GM13976 (cell line): ENCODE measurements around the gene HIVEP2.

Experiments
- DNase-seq: peaks from one replicate; pipeline ENCODE4 v3.0.0; 2012; ENCODE audit warnings: low spot score
- CTCF ChIP-seq: IDR thresholded peaks from 2 replicates; pipeline ENCODE4 v1.5.1; 2012; ENCODE audit warnings: borderline replicate concordance, mild to moderate bottlenecking; ENCODE audit not compliant: insufficient read depth; ENCODE audit errors: extremely low read depth, missing control alignments, control extremely low read depth
- in situ Hi-C: fragments of 300-500 bp; cut with MboI; formaldehyde crosslinking; loops from one replicate; pipeline ENCODE4 v1.12.0; 2022; ENCODE audit warnings: low sequenced_read_pairs, mixed read lengths, inconsistent platforms; ENCODE audit not compliant: unreplicated experiment

The HIVEP2 gene

GRCh38 chr6:142737368-142738034, 207.5 kb downstream of the HIVEP2 start:
- in situ Hi-C loops = no loop called here
- no peak for DNase-seq
- TF ChIP-seq CTCF = no peak

GRCh38 chr6:142735204-142735603, 209.8 kb downstream of the HIVEP2 start:
- no peak for DNase-seq
- in situ Hi-C loops = no loop called here
- no peak for TF ChIP-seq CTCF

GRCh38 chr6:142732790-142733189, 212.2 kb downstream of the HIVEP2 start:
- in situ Hi-C loops = no loop called here
- no peak for TF ChIP-seq CTCF
- no peak for DNase-seq

- no peak for TF ChIP-seq CTCF
- in situ Hi-C loops = no loop called here
- no peak for DNase-seq
Measured at GRCh38 chr6:142731611-142732010, 213.4 kb downstream of the HIVEP2 start.

GRCh38 chr6:142729618-142730017, 215.4 kb downstream of the HIVEP2 start:
- no peak for DNase-seq
- in situ Hi-C loops = no loop called here
- TF ChIP-seq CTCF = no peak

GRCh38 chr6:142728910-142729481, 216.0 kb downstream of the HIVEP2 start:
- in situ Hi-C loops = no loop called here
- TF ChIP-seq CTCF = no peak
- no peak for DNase-seq
